Frontal cortex (tissue), 4 donors: ENCODE results near the gene CD200. TPM values are rescaled to one million over a fixed set of nuclear protein-coding genes. Genes with fewer than 3 reads are reported as not detected.

Source experiments
- DNase-seq, 2 donors: peaks; one replicate each; pipeline ENCODE4 v3.0.0; 2012; ENCODE audit warnings: low spot score in 2 of 2
- FAIRE-seq: peaks from 2 replicates; lab custom pipeline; 2012; peaks lifted over from hg19 to GRCh38; lab: Jason Lieb, UNC
- total RNA-seq: library from RNA; depleted of rRNA; stranded (reverse); fragments of >200 nt; gene quantifications from one replicate; pipeline ENCODE4 v1.2.3, GENCODE V29; 2014
- donor health status: control.
- donor health status: control.
- donor health status: control.

The CD200 gene, protein sequence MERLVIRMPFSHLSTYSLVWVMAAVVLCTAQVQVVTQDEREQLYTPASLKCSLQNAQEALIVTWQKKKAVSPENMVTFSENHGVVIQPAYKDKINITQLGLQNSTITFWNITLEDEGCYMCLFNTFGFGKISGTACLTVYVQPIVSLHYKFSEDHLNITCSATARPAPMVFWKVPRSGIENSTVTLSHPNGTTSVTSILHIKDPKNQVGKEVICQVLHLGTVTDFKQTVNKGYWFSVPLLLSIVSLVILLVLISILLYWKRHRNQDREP
- 49.7 TPM for total RNA-seq

DNA sequence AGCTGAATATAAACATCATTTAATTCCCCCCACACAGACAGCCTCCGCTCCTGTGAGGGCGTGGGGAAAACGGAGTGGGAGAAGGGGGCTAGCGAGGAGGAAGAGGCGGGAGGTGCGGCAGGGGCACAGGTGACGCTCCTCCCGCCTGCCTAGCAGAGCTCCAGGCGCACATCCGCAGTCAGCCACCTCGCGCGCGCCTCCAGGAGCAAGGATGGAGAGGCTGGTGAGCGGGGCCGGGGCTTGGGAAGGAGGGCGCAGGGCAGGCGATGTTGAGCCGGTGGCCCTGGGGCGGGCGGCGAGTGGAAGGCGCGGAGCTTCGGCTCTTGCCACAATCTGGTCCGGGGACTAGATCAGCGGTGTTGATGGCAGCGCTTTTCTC lies at the start of gene CD200:
Gene CD200, plus strand, starts transcription at position 155 of the 379 bp plus-strand sequence. Its CDS starts 57 bp downstream, at position 212.
- no peak for FAIRE-seq

DNA sequence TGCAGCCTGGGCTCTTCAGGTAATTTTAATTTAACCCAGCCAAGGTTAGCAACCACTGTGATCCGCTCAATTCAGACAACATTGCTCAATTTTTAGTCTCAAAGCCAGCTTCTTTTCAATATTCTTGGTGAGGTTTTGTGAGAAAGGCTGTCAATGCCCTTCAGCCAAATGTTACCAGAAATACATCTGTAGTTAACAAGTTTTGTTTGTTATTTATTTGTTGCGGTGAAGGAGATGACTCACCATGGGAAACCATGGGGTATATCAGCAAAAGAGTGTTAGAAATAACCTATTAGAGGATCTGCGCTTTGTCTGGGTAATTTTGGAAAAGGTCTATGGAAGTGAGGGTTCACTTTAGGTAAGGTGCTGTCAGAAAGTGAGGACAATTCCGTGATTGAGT lies 43.9 kb upstream of the CD200 start:
- no peak for DNase-seq
- FAIRE-seq: no peak

More for the DNA sequence above, at the start of gene CD200:
- peak in 1 of 2 donors; percentile 12 for DNase-seq

DNA sequence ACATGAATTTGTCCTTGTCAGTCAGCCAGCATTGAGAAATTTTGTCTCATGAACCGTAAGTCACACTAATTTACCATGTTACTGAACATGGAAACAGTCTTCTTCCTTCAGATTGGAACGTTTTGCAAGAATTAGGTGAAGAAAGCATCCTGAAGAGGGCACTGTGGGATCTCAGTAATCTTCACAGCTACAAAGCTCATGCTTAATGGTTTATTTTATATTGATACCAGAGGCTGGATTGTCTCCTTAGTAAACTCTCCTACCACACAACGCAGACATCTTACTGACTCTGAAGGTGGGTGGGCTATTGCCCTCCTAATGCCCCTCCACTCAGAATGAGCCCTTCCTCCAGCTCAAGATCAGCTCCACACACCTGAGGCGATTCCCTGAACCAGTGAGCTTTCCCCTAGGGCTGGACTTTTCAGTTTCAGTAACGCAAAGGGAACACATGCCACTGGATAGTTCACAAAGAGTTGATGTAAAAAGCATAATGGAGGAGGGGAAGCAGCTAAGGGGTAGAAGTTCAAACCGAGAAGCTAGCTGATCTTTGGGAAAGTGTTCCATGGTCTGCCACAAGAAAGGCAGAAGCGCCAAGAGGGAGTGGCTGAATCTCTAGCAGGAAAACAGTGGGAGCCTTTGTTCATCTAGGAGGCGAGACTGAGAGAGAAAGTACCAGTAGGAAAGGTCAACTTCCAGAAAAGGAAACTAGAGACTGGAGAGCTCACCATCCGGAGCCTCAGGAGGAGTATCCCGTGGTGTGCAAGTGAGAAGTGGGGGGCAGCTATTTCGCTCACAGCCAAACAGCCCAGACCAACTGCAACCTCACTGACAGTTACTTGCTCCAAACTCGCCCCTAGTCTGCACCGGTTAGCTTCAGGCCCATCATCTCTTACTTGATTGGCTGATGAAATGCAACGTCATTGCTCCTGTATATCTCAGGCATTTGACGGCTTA lies 39.3 kb upstream of the CD200 start, which contains the start of gene SLC9C1:
Gene SLC9C1, minus strand, starts transcription at position 849 of the 954 bp plus-strand sequence. CDS start 7,425 bp downstream, outside the sequence.
- peak; percentile 49 for FAIRE-seq
- peak in 1 of 2 donors; percentile 32 for DNase-seq

DNA sequence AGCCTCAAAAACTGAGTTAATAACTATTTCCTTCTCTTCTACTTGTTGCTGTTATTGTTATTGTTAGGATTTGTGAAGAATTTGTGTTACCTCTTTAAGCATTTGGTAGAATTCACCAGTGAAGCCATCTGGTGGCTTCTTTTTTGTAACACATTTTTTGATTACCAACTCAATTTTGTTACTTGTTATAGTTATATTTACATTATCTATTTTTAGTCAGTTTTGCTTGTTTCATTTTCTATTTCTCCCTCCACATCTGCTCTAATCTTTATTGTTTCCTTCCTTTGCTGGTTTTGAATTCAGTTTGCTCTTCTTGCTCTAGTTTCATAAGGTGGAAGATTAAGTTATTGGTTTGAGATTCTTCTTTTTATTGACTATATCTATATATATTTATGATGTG lies 35.2 kb upstream of the CD200 start:
- FAIRE-seq (no peak), DNase-seq (no peak)

DNA sequence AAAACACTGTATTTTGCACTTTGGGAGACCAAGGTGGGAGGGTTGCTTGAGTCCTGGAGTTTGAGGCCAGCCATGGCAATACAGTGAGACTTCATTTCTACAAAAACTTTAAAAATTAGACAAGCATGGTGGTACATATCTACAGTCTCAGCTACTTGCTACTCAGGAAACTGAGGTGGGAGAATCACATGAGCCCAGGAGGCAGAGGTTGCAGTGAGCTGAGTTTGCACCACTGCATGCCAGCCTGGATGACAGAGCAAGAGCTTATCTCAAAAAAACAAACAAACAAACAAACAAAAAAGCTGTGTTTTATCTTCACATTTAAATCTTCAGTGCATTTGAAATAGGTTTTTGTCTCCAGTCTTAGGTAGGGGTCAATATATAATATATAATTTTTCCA lies 34.2 kb upstream of the CD200 start:
- FAIRE-seq (no peak), DNase-seq (no peak)

DNA sequence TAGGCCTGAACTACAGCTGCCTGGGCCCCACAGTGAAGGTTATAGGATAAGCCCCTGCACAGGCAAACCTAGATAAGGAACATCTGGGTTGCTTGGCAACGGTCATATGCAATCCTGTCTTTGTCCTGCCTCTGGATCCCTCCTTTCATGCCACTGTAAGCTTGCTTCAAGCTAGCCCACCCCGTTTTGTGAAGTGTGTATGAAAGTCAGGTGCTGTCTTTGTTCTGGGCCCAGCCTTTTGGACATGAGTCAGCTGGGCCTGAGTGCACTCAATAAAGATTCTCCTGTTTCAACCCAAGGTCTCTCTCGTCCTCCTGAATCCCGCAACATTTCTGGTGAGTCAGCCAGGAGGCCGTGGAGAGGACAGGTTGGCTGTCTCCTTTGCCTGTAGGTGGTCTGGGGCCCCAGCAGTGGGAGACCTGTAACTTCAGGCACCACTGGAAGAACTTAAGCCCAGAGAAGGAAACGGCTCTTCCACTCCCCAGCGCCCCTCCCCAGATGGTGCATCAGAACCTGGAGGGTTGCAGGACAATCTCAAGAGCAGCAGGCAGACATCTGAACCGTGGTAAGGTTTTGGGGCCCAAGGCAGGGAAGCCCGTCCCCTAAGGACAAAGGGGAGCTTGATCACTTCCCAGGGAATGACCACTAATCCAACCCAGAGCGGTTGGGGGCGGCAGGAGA lies 30.7 kb upstream of the CD200 start:
- DNase-seq (no peak), FAIRE-seq (no peak)

DNA sequence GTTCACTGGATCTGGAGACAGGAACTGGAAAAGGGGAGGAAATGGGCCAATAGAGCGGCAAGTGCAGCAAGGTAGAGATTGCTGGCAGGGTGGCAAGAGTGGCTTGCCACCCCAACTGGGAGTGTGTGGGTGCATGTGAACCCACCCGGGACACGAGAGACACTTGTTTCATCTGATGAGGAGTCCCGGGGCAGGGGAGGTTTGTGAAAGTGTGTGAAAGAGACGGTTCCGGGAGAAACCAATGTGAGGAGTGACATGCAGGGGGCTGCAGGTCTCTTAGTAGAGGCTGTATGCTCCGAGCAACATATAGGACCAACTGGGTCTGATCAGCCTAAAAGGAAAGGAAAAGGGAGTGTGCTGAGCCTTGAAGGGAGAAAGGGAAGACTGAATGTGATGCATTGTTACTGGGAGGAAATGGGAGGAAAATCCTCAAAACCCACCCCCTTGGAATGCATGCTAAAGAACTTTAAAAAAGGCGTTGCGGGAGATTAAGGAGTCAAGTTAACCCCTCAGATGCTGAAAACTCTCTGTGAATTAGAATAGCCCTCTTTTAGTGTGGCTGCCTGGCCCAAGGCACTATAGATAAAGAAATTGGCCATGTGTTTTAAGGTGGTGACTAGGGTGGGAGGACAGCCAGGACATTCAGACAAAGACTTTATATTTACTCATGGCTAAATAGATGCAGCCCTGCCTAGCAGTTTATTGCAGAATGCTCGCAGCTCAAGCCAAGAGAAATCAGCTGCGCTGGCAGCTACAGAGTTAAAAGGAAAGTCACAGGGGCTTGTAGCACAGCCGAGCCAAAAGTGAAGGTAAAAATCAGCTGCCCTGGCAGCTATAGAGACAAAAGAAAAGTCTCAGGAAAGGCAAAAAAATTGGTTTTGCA lies 29.8 kb upstream of the CD200 start:
- DNase-seq: no peak
- FAIRE-seq: no peak

DNA sequence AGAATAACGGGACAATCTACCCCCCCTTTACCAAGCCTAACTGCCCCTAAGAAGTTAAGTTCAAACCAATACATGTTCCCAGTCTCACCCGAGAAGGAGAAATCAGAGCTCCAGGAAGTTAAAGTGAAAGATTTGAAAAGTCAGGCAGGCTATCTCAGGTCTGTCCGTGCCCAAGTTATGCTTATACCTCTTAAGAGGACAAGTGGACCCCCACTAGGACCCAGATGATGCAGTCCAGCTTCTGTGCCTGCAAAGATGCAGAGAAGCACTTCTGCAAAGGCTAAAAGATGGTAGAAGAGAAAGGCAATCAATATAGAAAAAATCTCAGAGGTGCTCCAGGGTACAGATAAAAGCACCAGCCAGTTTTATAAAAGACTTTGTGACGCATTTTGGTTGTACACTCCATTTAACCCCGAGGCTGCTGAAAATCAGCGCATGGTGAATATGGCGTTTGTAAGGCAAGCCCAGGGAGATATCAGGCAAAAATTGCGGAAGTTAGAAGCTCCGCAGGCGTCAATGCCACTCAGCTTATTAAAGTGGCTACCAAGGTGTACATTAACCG lies 29.1 kb upstream of the CD200 start:
- no peak for FAIRE-seq
- DNase-seq: no peak

DNA sequence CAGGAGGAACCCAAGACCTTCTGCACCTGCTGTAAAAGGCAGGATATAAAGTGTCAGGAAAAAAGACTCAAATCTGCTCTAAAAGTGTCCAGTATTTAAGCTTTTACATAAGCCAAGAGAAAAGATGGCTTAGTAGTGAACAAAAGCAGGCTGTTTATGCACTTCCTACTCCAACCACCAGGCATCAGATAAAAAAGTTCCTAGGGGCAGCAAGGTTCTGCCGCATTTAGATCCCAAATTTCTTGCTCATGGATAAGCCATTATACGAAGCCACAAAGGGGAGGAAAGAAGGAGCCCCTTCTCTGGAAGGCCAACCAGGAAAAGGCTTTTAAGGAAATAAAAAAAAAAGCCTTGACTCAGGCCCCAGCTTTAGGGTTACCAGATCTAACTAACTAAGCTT lies 28.3 kb upstream of the CD200 start:
- DNase-seq (no peak), FAIRE-seq (no peak)

DNA sequence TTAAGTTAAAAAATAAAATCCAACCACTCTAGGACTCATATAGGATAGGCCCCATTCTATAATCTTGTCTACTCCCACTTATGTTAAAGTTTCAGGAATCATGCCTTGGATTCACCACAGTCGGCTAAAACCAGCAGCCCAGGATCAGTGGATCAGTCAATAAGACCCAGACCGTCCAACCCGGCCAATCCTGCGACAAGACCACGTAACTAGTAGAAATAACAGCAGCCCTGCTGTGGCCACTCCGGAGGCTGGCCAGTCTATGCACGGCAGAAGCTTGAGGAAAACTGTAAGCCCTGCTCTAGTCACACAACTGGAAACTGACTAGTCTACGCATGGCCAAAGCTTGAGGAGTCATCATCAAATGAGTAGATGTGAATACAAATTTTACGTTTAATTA lies 26.1 kb upstream of the CD200 start:
- DNase-seq: no peak
- FAIRE-seq: no peak

DNA sequence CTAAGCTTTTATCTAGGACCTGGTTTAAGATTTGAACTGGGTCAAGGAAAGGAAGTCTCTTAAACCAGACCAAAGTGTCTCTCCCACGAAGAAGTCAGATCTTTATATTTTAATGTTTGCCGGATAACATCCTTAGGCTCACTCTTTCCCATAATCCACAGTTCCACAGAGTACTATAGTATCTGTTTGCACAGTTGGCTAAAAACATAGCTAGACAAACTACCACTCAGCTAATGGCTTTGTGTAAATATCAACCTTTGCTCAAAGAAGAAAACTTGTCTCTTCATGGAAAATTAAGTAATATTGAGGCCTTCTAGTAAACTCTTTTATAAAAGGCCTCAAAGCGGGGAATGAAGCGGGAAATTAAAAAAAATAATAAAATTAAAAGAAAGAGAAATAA lies 25.4 kb upstream of the CD200 start:
- no peak for DNase-seq
- FAIRE-seq: no peak

DNA sequence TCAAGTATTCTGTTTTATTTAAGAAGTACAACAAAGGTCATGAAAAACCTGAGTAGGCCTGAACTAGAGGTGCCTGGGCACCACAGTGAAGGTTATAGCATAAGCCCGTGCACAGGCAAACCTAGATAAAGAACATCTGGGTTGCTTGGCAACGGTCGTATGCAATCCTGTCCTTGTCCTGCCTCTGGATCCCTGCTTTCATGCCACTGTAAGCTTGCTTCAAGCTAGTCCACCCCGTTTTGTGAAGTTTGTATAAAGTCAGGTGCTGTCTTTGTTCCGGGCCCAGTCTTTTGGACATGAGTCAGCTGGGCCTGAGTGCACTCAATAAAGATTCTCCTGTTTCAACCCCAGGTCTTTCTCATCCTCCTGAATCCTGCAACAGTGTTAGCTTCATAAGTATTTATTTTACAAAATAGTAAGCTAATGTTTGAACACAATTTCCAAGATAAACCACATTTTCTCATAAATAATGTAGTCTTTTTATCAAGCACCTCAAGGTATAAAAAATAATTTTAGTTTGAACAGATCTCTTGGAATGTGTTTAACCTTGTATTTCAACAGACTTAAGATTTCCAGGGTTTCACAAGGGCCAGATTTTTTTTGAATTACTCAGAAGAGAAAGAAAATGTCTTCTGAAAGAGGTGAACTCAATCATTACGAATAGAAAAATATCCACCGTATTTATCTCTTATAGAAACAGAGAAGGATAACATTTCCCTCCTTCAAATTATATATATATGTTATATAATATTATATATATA lies 24.6 kb upstream of the CD200 start:
- DNase-seq (no peak), FAIRE-seq (no peak)

DNA sequence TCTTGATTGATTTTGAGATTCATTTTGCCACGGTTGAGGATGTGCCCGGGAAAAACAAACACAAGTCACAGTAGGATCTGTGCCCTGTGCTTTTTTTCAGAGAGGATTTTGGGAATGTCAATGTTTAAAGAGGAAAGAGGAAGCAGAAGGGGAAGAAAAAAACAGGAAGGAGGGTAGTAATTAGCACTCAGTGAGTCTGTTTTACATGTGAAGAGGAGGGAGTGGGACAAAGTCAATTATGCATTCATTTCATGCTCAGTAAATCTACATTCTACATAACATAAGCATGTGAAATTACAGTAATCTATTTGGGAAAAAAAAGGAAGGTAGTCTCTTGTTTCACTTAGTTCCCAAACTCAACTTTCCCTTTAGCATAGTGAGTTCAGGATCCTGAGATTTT lies 18.3 kb upstream of the CD200 start:
- DNase-seq (no peak), FAIRE-seq (no peak)

DNA sequence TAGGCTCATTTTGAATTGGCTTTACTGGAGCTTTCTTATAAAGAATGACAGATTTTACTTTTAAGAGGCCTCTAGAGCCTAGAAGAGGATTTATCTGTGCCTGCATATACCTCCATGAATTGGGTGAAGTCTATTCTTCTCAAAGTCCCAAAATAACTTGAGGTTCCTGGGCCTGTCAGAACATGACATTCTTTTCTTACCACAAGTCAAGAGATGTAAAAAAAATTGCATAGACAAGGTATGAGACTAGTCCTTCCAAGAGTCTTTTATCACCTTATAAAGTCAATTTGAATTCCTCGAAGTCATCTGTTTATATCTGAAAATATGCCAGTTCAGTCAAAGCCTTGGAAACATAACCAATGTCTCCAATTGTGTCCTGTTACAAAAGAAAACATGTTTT lies 17.2 kb upstream of the CD200 start:
- DNase-seq (no peak), FAIRE-seq (no peak)

DNA sequence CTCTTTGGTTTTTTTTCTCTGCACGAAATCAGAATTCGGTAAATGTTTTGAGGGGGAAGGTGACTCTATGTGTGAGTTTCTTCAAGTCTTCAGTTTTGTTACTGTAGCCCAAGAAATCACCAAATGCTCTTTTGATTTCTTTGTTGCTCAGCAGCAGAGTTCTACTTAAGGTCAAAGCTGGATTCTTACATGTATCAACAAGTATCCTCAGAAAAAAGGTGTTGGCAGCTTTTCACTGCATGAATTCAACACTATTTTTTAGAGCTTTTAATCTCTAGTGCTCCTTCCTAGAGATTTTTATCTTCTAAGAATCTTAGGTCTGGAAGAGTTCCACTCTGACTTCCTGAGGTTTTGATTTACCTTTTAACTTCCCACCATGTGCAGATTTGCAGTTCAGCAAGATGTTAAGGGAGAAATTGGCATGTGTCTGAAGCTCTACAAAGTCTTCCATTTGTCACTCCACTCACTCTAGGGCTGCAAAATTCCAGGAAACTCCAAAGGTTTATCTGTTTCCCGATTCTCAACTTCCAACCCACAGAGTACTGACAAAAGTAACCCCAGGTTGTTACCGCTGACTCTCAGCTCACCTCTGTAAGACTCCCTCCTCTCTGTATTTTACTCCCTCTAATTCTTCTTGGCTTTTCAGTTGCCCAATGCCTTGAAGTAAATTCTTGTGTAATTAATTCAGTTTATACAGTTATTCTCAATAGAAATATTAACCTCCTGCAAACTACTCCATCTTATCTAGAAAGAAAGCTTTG lies 13.3 kb upstream of the CD200 start:
- DNase-seq: no peak
- FAIRE-seq: no peak

DNA sequence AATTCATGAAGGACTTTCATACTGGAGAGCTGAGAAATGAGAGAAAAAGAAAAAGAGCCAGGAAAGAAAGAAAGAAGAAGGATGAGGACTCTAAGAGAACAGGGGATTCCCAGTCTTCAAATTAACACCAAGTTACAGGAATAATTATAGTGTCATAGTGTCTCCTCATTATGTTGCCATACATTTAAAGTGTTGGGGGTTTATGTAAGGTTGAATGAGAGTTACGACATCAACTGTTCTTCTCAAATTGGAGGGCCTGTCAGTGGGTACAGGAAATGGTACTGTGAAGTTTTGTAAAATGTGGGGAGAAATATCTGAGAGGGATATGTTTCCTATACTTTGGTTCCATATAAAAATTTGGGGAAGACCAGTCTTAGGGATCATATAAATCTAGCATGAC lies 12.3 kb upstream of the CD200 start:
- no peak for DNase-seq
- no peak for FAIRE-seq

DNA sequence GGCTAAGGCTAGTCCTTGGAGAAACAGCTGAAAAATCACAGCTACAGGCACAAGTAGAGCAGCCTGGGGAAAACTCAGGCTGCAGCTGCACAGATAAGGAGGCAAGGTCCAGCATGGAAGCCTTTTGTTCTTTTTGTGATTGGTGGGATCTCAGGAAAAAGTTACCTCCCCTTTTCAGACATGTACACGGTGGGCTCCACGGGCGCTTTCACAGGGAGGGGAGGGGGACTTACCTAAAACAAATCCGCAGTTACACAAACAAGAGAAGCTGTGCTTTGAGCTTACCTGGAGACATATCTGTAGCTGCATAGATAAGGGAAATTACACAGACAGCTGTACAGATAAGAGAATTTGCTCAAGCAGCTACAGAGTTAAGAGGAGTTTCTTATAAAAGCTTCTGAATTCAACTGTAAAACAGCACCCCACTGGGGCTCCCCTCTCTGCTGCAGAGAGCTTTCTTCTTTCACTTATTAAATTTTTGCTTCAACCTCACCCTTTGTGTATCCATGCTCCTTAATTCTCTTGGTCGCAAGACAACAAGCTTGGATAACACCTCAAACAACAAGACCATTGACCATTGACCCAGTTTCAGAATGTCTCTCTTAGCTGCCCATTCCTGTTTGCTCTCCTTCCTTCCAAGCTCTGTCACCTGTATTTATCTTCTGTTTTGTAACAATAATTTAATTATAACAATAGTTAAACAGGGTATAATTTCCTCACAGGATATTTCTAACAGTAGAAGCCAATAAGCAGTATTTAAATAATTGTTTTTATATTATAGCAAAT lies 10.9 kb upstream of the CD200 start:
- FAIRE-seq: no peak
- no peak for DNase-seq
